H9 (cell line): ENCODE data around the gene THSD4. TPM values are rescaled to one million over a fixed set of nuclear protein-coding genes. Genes with fewer than 3 reads are reported as not detected.

Experiments
- DNase-seq: peaks from one replicate; pipeline ENCODE4 v3.0.0-alpha.2; 2017
- H2AFZ ChIP-seq: one replicate; pipeline ENCODE4 v1.6.1; 2013; ENCODE audit warnings: mild to moderate bottlenecking, low read length, control low read depth, moderate library complexity
- H2AK5ac ChIP-seq: 2 replicates; pipeline ENCODE4 v1.6.1; 2013; ENCODE audit warnings: low read length, control low read depth, mixed read lengths; ENCODE audit not compliant: insufficient read length
- H2BK120ac ChIP-seq: one replicate; pipeline ENCODE4 v1.6.1; 2013; ENCODE audit warnings: low read depth, mild to moderate bottlenecking, low read length, control low read depth, inconsistent platforms; ENCODE audit not compliant: poor library complexity, severe bottlenecking
- H2BK12ac ChIP-seq: 2 replicates; pipeline ENCODE4 v1.6.1; 2013; ENCODE audit warnings: low read length, control low read depth, mixed read lengths, low read depth; ENCODE audit not compliant: insufficient read length
- H2BK15ac ChIP-seq: 2 replicates; pipeline ENCODE4 v1.6.1; 2013; ENCODE audit warnings: low read depth, low read length, control low read depth
- H2BK20ac ChIP-seq: one replicate; pipeline ENCODE4 v1.6.1; 2013; ENCODE audit warnings: low read depth, mild to moderate bottlenecking, low read length, control low read depth, inconsistent platforms; ENCODE audit not compliant: poor library complexity, severe bottlenecking
- H2BK5ac ChIP-seq: 2 replicates; pipeline ENCODE4 v1.6.1; 2013; ENCODE audit warnings: low read length, control low read depth, mixed read lengths; ENCODE audit not compliant: insufficient read length
- H3K14ac ChIP-seq: 2 replicates; pipeline ENCODE4 v1.6.1; 2013; ENCODE audit warnings: low read length, control low read depth; ENCODE audit not compliant: insufficient read depth
- H3K18ac ChIP-seq: 2 replicates; pipeline ENCODE4 v1.6.1; 2013; ENCODE audit warnings: low read depth, mild to moderate bottlenecking, mixed read lengths, low read length, control low read depth; ENCODE audit not compliant: insufficient read length
- H3K23ac ChIP-seq: 2 replicates; pipeline ENCODE4 v1.6.1; 2013; ENCODE audit warnings: low read length, control low read depth, mixed read lengths, low read depth; ENCODE audit not compliant: insufficient read length
- H3K23me2 ChIP-seq: 2 replicates; pipeline ENCODE4 v1.6.1; 2013; ENCODE audit warnings: low read depth, mild to moderate bottlenecking, mixed read lengths, low read length, control low read depth; ENCODE audit not compliant: insufficient read length, poor library complexity, severe bottlenecking
- H3K27ac ChIP-seq: 2 replicates; pipeline ENCODE4 v1.5.1; 2013; ENCODE audit warnings: low read length, control low read depth, mixed read lengths, low read depth; ENCODE audit not compliant: insufficient read length
- H3K27me3 ChIP-seq: 2 replicates; pipeline ENCODE4 v1.6.1; 2013; ENCODE audit warnings: low read length, control low read depth, inconsistent platforms; ENCODE audit not compliant: insufficient read depth
- H3K4ac ChIP-seq: 2 replicates; pipeline ENCODE4 v1.6.1; 2013; ENCODE audit warnings: low read depth, mild to moderate bottlenecking, control low read depth, inconsistent platforms, low read length, moderate library complexity
- H3K4me1 ChIP-seq: 2 replicates; pipeline ENCODE4 v1.6.1; 2013; ENCODE audit warnings: low read length, control low read depth, inconsistent platforms; ENCODE audit not compliant: insufficient read depth
- H3K4me2 ChIP-seq: 2 replicates; pipeline ENCODE4 v1.6.1; 2013; ENCODE audit warnings: low read length, control low read depth, mixed read lengths; ENCODE audit not compliant: insufficient read length, insufficient read depth
- H3K56ac ChIP-seq: 2 replicates; pipeline ENCODE4 v1.6.1; 2013; ENCODE audit warnings: low read depth, mild to moderate bottlenecking, mixed read lengths, low read length, control low read depth; ENCODE audit not compliant: insufficient read length
- H3K79me1 ChIP-seq: 2 replicates; pipeline ENCODE4 v1.6.1; 2013; ENCODE audit warnings: low read depth, mild to moderate bottlenecking, moderate library complexity, low read length, control low read depth, inconsistent platforms; ENCODE audit not compliant: insufficient read depth, poor library complexity, severe bottlenecking
- H3K79me2 ChIP-seq: 2 replicates; pipeline ENCODE4 v1.6.1; 2013; ENCODE audit warnings: low read length, control low read depth, inconsistent platforms; ENCODE audit not compliant: insufficient read depth
- H3K9ac ChIP-seq: 2 replicates; pipeline ENCODE4 v1.6.1; 2013; ENCODE audit warnings: low read length, control low read depth, mixed read lengths; ENCODE audit not compliant: insufficient read length; ENCODE audit errors: extremely low read depth
- H3K9me3 ChIP-seq: one replicate; pipeline ENCODE4 v1.6.1; 2013; ENCODE audit warnings: low read depth, low read length, inconsistent platforms; ENCODE audit not compliant: control insufficient read depth
- H3T11ph ChIP-seq: one replicate; pipeline ENCODE4 v1.6.1; 2013; ENCODE audit warnings: mild to moderate bottlenecking, low read length, control low read depth, inconsistent platforms
- H4K20me1 ChIP-seq: one replicate; pipeline ENCODE4 v1.6.1; 2013; ENCODE audit not compliant: control insufficient read depth, insufficient read length, insufficient read depth
- H4K5ac ChIP-seq: 2 replicates; pipeline ENCODE4 v1.6.1; 2013; ENCODE audit warnings: low read depth, mild to moderate bottlenecking, mixed read lengths, low read length, control low read depth; ENCODE audit not compliant: insufficient read length
- H4K8ac ChIP-seq: replicated peaks from 2 replicates; pipeline ENCODE4 v1.6.1; 2013; ENCODE audit warnings: low read length, control low read depth, mixed read lengths, low read depth; ENCODE audit not compliant: insufficient read length
- H4K91ac ChIP-seq: 2 replicates; pipeline ENCODE4 v1.6.1; 2013; ENCODE audit warnings: low read depth, mild to moderate bottlenecking, moderate library complexity, mixed read lengths, low read length, control low read depth; ENCODE audit not compliant: insufficient read length
- H3K27ac Mint-ChIP-seq, 3 experiments: 2 replicates in 2 of 3; 3 replicates in 1 of 3; pipeline ENCODE4 v1.8.0; 2020 to 2021; ENCODE audit warnings: mixed read lengths in 3 of 3, mild to moderate bottlenecking in 1 of 3, moderate library complexity in 1 of 3
- H3K27me3 Mint-ChIP-seq: 2 replicates; pipeline ENCODE4 v1.8.0; 2021; ENCODE audit warnings: low read depth, mild to moderate bottlenecking, moderate library complexity, mixed read lengths
- H3K36me3 Mint-ChIP-seq, 3 experiments: 2 replicates in 2 of 3; 3 replicates in 1 of 3; pipeline ENCODE4 v1.8.0; 2020 to 2021; ENCODE audit warnings: low read depth in 3 of 3, mixed read lengths in 3 of 3; ENCODE audit not compliant: insufficient read depth in 1 of 3
- H3K4me1 Mint-ChIP-seq, 2 experiments: 2 replicates each; pipeline ENCODE4 v1.8.0; 2020; ENCODE audit warnings: mixed read lengths in 2 of 2
- H3K4me3 Mint-ChIP-seq, 2 experiments: 2 replicates in 1 of 2; 3 replicates in 1 of 2; pipeline ENCODE4 v1.8.0; 2020 to 2021; ENCODE audit warnings: mild to moderate bottlenecking in 2 of 2, mixed read lengths in 2 of 2, moderate library complexity in 1 of 2
- H3K9me3 Mint-ChIP-seq, 2 experiments: 2 replicates in 1 of 2; 3 replicates in 1 of 2; pipeline ENCODE4 v1.8.0; 2020; ENCODE audit warnings: mild to moderate bottlenecking in 2 of 2, mixed read lengths in 2 of 2, moderate library complexity in 1 of 2
- WGBS: extraction: QIAGEN DNeasy Blood & Tissue Kit; methylation state at CpG from one replicate; pipeline ENCODE4 v1.1.7; 2013; ENCODE audit warnings: missing lambda C conversion rate, low lambda C conversion rate, mixed read lengths; ENCODE audit not compliant: insufficient read length; ENCODE audit errors: extremely low coverage; 5-methylcytosine and 5-hydroxymethylcytosine counted together
- total RNA-seq: library from RNA; stranded (reverse); gene quantifications from 2 replicates; pipeline ENCODE4 v1.2.1, GENCODE V29; 2021
- TF ChIP-seq, protein P1 (sequence below): fragments of 200-600 bp; sonication (generic); conservative IDR thresholded peaks from 3 replicates; pipeline ENCODE4 v1.8.0; 2021; ENCODE audit warnings: antibody characterized with exemption, mild to moderate bottlenecking

The THSD4 gene
- total RNA-seq, 1 experiment from 2014 or later, result 5.5 TPM

DNA sequence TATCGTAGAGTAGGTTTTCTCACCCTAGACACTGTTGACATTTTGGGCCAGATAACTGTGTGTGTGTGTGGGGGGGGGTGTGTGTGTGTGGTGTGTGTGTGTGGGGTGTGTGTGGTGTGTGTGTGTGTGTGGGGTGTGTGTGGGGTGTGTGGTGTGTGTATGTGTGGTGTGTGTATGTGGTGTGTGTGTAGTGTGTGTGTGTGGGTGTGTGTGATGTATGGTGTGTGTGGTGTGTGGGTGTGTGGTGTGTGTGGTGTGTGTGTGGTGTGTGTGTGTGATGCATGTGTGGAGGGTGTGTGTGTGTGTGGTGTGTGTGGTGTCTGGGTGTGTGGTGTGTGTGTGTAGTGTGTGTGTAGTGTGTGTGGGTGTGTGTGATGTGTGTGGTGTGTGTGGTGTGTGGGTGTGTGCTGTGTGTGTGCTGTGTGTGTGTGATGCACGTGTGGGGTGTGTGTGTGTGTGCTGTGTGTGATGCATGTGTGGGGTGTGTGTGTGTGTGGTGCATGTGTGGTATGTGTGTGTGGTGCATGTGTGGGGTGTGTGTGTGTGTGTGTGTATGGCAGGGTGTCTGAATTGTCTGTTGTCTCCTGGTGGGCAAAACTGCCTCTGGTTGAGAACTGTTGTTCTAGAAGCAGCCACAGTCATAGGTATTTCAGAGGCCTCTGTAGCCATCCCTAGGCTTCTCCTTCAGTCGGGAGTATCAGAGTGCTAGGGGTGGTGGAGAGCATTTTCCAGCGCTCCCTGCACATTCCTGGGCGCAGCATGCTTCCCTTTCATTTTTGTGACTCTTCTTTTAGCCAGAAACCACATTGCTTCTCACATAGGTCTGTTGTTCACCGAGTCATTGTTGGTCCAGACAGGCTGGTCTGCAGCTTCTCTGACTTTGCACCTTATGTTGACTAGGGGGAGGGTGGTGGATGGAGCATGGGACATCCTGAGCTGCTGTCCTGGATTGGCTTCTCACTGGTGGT lies 84.4 kb downstream of the THSD4 start:
- Mint-ChIP-seq H3K4me1 (peaks cover 38% of the 10 kb centered on the region in 2 experiments), H3K27me3 (peaks cover 20% of the 10 kb centered on the region), H3K36me3 (no peaks in the 10 kb centered on the region), H3K27ac (peak overlapping the region in 1 of 3 experiments; percentile 18; a peak in 2 of 7 replicates), H3K4me3 (no peak overlapping the region), H3K9me3 (no peaks in the 10 kb centered on the region)
- Histone ChIP-seq H3K79me2 (no peaks in the 10 kb centered on the region), H2BK5ac (no peak overlapping the region), H3K4me2 (no peak overlapping the region), H2BK120ac (no peak overlapping the region), H3K56ac (no peak overlapping the region), H2BK15ac (no peak overlapping the region), H4K8ac (peak overlapping the region; percentile 4), H3K4ac (peak overlapping the region; percentile 14; the same call in 1 of the 2 replicates), H3K23ac (no peak overlapping the region), H3K79me1 (no peaks in the 10 kb centered on the region), H3T11ph (no peak overlapping the region), H2BK20ac (no peak overlapping the region), H3K9me3 (no peaks in the 10 kb centered on the region), H3K14ac (no peak overlapping the region), H3K27me3 (no peaks in the 10 kb centered on the region), H4K5ac (peak overlapping the region; percentile 23), H3K23me2 (no peaks in the 10 kb centered on the region), H3K4me1 (peaks cover 16% of the 10 kb centered on the region; the same call in 1 of the 2 replicates), H2AFZ (no peak overlapping the region), H3K9ac (no peak overlapping the region), H2BK12ac (no peak overlapping the region), H2AK5ac (no peak overlapping the region), H3K18ac (peak overlapping the region; percentile 7), H3K27ac (no peak overlapping the region), H4K91ac (no peak overlapping the region), H4K20me1 (no peaks in the 10 kb centered on the region)
- no CpG with 5 or more reads among the region's 6 CpGs for WGBS
- TF ChIP-seq, protein P1, sequence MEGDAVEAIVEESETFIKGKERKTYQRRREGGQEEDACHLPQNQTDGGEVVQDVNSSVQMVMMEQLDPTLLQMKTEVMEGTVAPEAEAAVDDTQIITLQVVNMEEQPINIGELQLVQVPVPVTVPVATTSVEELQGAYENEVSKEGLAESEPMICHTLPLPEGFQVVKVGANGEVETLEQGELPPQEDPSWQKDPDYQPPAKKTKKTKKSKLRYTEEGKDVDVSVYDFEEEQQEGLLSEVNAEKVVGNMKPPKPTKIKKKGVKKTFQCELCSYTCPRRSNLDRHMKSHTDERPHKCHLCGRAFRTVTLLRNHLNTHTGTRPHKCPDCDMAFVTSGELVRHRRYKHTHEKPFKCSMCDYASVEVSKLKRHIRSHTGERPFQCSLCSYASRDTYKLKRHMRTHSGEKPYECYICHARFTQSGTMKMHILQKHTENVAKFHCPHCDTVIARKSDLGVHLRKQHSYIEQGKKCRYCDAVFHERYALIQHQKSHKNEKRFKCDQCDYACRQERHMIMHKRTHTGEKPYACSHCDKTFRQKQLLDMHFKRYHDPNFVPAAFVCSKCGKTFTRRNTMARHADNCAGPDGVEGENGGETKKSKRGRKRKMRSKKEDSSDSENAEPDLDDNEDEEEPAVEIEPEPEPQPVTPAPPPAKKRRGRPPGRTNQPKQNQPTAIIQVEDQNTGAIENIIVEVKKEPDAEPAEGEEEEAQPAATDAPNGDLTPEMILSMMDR, result no peak
- DNase-seq, result no peak
